Measurements from ENCODE around the gene ODAD4.

DNA sequence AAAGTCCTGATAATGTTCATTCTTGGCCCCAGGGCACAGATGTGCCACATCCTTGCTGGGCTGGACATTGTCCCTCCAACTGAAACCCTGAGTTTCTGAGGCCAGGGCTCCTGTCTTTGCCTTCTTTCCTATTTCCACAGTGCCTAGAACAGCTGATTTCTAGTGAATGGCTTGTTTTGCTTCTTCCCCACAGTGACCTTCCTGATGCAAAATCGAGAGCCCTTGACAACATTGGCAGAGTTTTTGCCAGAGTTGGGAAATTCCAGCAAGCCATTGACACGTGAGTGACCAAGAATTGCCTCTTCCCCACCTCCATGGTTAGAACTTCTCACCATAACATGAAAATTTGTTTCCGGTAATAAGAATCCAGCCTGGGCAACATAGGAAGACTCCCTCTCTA is 14.5 kb downstream of the ODAD4 start:
- TF ChIP-seq POLR2AphosphoS5 (IDR thresholded peaks at IDR 0.05; ENCODE audit: insufficient read depth in 1 of 2, low read depth in 1 of 2) = no peak
- TF ChIP-seq POLR2A (IDR thresholded peaks at IDR 0.05) = no peak
- TF ChIP-seq, protein P1, sequence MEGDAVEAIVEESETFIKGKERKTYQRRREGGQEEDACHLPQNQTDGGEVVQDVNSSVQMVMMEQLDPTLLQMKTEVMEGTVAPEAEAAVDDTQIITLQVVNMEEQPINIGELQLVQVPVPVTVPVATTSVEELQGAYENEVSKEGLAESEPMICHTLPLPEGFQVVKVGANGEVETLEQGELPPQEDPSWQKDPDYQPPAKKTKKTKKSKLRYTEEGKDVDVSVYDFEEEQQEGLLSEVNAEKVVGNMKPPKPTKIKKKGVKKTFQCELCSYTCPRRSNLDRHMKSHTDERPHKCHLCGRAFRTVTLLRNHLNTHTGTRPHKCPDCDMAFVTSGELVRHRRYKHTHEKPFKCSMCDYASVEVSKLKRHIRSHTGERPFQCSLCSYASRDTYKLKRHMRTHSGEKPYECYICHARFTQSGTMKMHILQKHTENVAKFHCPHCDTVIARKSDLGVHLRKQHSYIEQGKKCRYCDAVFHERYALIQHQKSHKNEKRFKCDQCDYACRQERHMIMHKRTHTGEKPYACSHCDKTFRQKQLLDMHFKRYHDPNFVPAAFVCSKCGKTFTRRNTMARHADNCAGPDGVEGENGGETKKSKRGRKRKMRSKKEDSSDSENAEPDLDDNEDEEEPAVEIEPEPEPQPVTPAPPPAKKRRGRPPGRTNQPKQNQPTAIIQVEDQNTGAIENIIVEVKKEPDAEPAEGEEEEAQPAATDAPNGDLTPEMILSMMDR (IDR thresholded peaks at IDR 0.05) = no peak
